GM21619 (cell line): ENCODE measurements around the gene WNK1.
"Not testable (repeated sequence)": the region's sequence is repeated elsewhere in the genome, so short reads cannot be mapped to it uniquely, and the experiment has no call there.

Experiments
- ATAC-seq: cut with Tn5 transposase; IDR thresholded peaks from one replicate; pipeline ENCODE4 v1.9.1; 2021; ENCODE audit not compliant: unreplicated experiment

Gene WNK1

DNA sequence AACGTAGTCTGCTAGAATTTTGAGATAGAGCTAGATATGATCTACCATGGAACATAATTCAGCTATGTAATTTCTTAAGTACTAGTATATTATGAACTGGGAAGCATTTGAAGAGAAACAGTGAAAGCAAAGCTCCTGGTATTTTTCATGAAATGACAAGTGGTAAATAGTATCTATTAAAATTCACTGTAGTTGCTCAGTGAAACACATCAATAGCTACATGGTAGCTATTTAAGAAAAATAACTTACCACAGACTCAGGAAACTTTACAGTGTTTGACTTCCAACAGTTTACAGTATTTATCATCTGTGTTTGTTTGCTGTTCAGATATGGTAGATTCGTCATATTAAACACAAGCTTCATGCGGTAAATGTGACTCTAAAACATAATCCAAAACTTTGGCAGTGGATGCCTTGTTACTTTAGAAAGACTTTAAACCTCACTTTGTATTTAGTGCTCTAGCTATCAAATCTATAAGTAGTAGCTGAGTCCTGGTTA, 25.2 kb downstream of the WNK1 start:
- no peak for ATAC-seq

DNA sequence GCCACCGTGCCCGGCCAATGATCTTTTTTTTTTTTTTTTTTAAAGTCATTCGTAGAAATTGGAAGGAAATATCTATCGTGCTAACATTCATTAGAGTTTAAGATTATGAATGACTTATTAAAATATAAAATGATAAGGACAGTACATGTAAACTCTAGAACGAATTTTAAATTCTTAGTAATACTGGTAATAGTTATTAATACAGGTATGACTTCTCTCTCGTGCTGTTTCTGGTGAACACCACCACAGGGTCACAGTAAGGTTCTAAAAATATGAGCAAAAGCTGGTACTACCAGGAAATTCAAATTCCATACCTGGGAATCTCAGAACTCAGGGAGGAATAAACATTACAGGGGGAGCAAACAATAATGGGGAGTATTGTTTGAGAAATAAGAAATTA, 26.2 kb downstream of the WNK1 start:
- no peak for ATAC-seq

GRCh38 chr12:779745-780734, 27.7 kb downstream of the WNK1 start:
- ATAC-seq: no peak

DNA sequence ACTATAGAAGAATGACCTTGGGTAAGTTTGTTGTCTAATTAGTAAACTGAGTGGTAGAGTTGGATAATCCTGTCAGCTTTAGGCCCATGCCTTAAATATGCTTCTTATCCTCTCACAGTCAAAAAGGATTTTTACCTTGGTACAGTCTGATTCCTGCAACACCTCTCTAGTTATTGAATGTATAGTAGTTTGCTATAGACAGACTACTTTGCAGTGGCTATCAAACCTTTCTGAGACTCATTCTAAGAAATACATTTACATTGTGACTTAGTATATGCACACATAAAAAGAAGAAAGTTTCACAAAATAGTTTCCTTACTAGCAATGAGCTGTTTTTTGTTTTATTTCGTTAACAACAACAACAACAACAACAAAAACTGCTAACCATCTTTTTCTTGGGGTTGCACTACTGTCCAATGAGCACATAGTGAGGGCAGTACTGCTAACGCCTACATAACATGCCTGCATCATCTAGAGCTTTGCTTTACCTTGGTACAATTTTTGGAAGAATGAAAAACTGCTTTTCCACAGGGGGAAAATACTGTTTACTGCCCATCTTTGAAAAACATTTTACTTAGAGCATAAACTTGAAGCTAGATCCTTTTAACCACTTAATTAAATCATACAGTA, 28.5 kb downstream of the WNK1 start:
- no peak for ATAC-seq

DNA sequence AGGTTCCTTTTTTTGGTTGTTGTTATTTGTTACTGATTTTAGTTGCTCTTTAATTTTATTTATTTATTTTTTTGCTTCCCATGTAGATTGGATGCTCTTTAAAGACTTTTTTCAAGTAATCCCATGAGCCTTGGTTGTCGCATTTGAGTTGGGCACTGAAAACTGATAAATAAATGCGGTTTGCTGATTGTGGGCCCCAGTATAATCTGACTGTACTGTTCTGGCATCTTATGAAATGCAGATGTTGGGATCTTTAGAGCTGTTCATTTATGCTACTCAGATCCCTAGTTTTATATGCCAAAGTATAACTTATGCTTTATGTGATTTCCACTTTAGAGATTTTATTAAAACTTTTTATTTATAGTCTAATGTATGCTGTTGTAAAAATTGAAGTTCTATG, 33.3 kb downstream of the WNK1 start:
- ATAC-seq: no peak

DNA sequence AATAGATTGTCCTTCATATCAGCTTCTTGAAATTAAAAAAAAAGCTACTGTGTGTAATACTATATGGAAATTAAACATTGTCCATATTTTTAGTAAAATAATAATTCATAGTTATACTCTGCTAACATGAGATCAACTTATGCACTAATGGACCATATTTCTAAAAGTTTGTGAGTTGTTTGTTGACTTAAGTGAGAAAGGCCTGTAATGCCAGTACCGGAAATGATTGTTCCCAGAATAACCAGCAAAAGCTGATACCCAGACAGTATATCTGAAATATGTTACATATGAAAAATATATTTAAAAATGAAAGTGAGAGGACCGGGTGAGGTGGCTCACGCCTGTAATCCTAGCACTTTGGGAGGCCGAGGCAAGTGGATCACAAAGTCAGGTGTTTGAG, 35.9 kb downstream of the WNK1 start:
- no peak for ATAC-seq

DNA sequence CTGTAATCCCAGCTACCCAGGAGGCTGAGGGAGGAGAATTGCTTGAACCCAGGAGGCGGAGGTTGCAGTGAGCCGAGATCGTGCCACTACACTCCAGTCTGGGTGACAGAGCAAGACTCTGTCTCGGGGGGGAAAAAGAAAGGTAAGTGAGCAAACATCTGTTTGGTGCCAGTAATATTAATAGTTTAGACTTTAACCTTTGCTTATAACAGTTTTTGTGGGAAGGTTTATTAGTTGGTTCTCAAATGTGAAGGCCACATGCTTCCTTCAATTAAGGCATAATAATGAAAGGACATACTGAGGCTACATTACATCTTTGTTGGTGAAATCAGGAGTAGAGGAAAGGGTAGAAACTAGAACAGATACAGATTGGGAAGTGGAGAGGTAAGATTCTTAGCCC, 36.4 kb downstream of the WNK1 start:
- not testable (repeated sequence) for ATAC-seq

GRCh38 chr12:789852-790563, 37.6 kb downstream of the WNK1 start:
- no peak for ATAC-seq

DNA sequence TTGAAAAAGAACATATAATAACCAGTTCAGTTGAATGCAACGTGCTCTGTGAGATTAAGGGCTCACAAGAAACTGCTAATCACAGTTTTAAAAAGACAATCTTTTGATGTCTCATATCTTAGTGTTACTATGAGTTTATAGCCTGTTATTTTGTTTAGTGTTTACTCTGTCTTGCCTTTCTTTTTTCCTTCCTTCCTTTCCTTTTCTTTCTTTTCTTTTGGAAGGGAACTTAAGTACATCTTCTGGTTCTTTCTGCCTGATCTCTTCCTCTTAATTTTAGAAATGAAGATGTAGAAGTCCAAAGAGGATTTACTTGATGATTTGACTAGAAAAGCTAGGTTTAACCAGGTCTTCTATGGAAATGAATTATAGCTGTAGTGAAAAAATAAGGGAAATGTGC, 38.2 kb downstream of the WNK1 start:
- no peak for ATAC-seq

GRCh38 chr12:793037-793436, 40.7 kb downstream of the WNK1 start:
- no peak for ATAC-seq

GRCh38 chr12:793711-794110, 41.3 kb downstream of the WNK1 start:
- no peak for ATAC-seq

DNA sequence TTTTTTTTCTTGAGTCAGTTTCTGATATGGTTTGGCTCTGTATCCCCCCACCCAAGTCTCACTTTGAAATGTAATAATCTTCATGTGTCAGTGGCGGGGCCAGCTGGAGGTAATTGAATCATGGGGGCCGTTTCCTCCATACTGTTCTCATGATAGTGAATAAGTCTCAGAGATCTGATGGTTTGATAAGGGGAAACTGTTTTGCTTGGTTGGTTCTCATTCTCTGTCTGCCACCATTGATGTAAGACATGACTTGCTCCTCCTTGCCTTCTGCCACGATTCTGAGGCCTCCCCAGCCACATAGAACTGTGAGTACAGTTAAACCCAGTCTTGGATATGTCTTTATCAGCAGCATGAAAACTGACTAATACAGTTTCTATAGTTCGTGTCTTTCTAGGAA, 42.9 kb downstream of the WNK1 start:
- no peak for ATAC-seq

GRCh38 chr12:800401-800800, 48.0 kb downstream of the WNK1 start:
- no peak for ATAC-seq

GRCh38 chr12:802242-803120, 50.1 kb downstream of the WNK1 start:
- ATAC-seq: no peak

- no peak for ATAC-seq
Observed at GRCh38 chr12:805022-805632, 52.7 kb downstream of the WNK1 start.

- ATAC-seq: no peak
Observed at GRCh38 chr12:806200-806791, 53.9 kb downstream of the WNK1 start.

- no peak for ATAC-seq
Observed at GRCh38 chr12:807041-807735, 54.8 kb downstream of the WNK1 start.

DNA sequence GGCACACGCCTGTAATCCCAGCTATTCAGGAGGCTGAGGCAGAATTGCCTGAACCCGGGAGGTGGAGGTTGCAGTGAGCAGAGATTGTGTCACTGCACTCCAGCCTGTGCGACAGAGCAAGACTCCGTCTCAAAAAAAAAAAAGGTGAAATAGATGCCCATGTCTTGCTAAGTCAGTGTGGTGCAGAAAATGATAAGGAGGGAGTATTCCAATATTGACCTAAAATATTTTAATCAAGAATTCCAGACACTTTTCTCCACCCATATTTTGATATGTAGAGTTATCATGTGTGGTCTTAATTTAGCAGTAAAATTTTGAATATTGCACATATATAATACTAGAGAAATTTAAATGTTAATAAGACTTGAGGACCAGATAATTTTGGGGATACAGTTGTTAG, 57.7 kb downstream of the WNK1 start:
- ATAC-seq: no peak
